Osteoblast (primary cell): Measurements from ENCODE around the gene OR10K2. TPM values are rescaled to one million over a fixed set of nuclear protein-coding genes. Genes with fewer than 3 reads are reported as not detected.

Source experiments
- DNase-seq: peaks from one replicate; pipeline ENCODE4 v3.0.0; 2011; ENCODE audit warnings: low spot score, mixed read lengths; ENCODE audit not compliant: insufficient read length; ENCODE audit errors: missing footprints
- H2AFZ ChIP-seq: 2 replicates; pipeline ENCODE4 v1.6.0; 2011; ENCODE audit warnings: mild to moderate bottlenecking, low read length
- H3K27ac ChIP-seq: 2 replicates; pipeline ENCODE4 v1.5.1; 2011; ENCODE audit warnings: mild to moderate bottlenecking, low read depth, low read length, moderate library complexity
- H3K27me3 ChIP-seq: 2 replicates; pipeline ENCODE4 v1.6.0; 2012; ENCODE audit warnings: mild to moderate bottlenecking, control low read depth, inconsistent platforms, low read length, moderate library complexity; ENCODE audit not compliant: insufficient read depth
- H3K36me3 ChIP-seq: 2 replicates; pipeline ENCODE4 v1.5.1; 2011; ENCODE audit warnings: mild to moderate bottlenecking, low read length, control low read depth, moderate library complexity; ENCODE audit not compliant: insufficient read depth
- H3K4me1 ChIP-seq: 2 replicates; pipeline ENCODE4 v1.5.1; 2011; ENCODE audit warnings: mild to moderate bottlenecking, low read length, control low read depth, moderate library complexity; ENCODE audit not compliant: insufficient read depth
- H3K4me2 ChIP-seq: 2 replicates; pipeline ENCODE4 v1.6.0; 2011; ENCODE audit warnings: mild to moderate bottlenecking, low read length; ENCODE audit not compliant: insufficient read depth
- H3K4me3 ChIP-seq: fragments of 200-600 bp; sonication (generic); 3 replicates; pipeline ENCODE4 v1.5.1; 2012; ENCODE audit warnings: mild to moderate bottlenecking, low read length, inconsistent platforms; ENCODE audit not compliant: insufficient read depth
- H3K79me2 ChIP-seq: 2 replicates; pipeline ENCODE4 v1.6.0; 2012; ENCODE audit warnings: mild to moderate bottlenecking, low read length, control low read depth, inconsistent platforms; ENCODE audit not compliant: insufficient read depth
- H3K9me3 ChIP-seq: 2 replicates; pipeline ENCODE4 v1.5.1; 2011; ENCODE audit warnings: low read depth, low read length, control low read depth
- H4K20me1 ChIP-seq: 2 replicates; pipeline ENCODE4 v1.6.0; 2012; ENCODE audit warnings: mild to moderate bottlenecking, low read length, control low read depth; ENCODE audit not compliant: insufficient read depth
- total RNA-seq: library from RNA; depleted of rRNA; stranded (reverse); fragments of >200 nt; gene quantifications from 2 replicates; pipeline ENCODE4 v1.2.3, GENCODE V29; 2012
- TF ChIP-seq, protein P1 (sequence below): IDR thresholded peaks from 2 replicates; pipeline ENCODE4 v1.5.1; 2011; ENCODE audit warnings: mild to moderate bottlenecking, low read depth, low read length, moderate library complexity; ENCODE audit errors: extremely low read depth

Gene OR10K2
- total RNA-seq, 1 donor: not detected

DNA sequence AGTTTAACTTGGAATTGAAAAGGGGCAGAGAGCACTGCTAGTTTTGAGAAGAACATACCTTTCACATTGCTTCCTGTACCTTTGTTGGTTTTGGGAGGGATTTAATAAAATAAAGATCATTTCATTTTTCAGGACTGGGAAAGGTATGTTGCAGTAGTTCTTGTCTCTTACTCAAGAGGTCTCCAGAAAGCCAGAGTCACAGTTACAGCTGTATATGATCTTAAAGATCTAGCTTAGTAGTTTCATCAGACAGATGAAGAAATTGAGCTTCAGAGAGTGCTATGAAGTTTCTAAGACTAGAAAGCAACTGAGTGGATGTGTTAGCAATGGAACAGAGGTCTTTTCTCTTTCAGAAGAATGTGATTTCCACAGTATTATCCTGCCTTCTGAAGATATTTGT, 1.0 kb downstream of the OR10K2 start:
- no peak overlapping the region for H3K4me3 ChIP-seq
- H3K9me3 ChIP-seq: peaks cover 3% of the 10 kb centered on the region
- no peaks in the 10 kb centered on the region for H3K4me1 ChIP-seq

GRCh38 chr1:158422212-158422611, 3.8 kb downstream of the OR10K2 start:
- no peaks in the 10 kb centered on the region for H4K20me1 ChIP-seq
- TF ChIP-seq, protein P1, sequence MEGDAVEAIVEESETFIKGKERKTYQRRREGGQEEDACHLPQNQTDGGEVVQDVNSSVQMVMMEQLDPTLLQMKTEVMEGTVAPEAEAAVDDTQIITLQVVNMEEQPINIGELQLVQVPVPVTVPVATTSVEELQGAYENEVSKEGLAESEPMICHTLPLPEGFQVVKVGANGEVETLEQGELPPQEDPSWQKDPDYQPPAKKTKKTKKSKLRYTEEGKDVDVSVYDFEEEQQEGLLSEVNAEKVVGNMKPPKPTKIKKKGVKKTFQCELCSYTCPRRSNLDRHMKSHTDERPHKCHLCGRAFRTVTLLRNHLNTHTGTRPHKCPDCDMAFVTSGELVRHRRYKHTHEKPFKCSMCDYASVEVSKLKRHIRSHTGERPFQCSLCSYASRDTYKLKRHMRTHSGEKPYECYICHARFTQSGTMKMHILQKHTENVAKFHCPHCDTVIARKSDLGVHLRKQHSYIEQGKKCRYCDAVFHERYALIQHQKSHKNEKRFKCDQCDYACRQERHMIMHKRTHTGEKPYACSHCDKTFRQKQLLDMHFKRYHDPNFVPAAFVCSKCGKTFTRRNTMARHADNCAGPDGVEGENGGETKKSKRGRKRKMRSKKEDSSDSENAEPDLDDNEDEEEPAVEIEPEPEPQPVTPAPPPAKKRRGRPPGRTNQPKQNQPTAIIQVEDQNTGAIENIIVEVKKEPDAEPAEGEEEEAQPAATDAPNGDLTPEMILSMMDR: no peak
- H3K9me3 ChIP-seq: peaks cover 3% of the 10 kb centered on the region
- H3K27ac ChIP-seq: no peak overlapping the region
- H3K27me3 ChIP-seq: no peaks in the 10 kb centered on the region
- no peak for DNase-seq
- H3K4me1 ChIP-seq: no peaks in the 10 kb centered on the region
- no peaks in the 10 kb centered on the region for H3K79me2 ChIP-seq
- no peak overlapping the region for H3K4me2 ChIP-seq
- H2AFZ ChIP-seq: no peak overlapping the region
- H3K36me3 ChIP-seq: no peaks in the 10 kb centered on the region
- no peak overlapping the region for H3K4me3 ChIP-seq

More for the DNA sequence above, 1.0 kb downstream of the OR10K2 start:
- Histone ChIP-seq H3K4me2 (no peak overlapping the region), H3K27me3 (no peaks in the 10 kb centered on the region), H4K20me1 (no peaks in the 10 kb centered on the region), H3K27ac (no peak overlapping the region), H3K36me3 (no peaks in the 10 kb centered on the region), H2AFZ (no peak overlapping the region), H3K79me2 (no peaks in the 10 kb centered on the region)
- TF ChIP-seq, protein P1: no peak
- no peak for DNase-seq

GRCh38 chr1:158417586-158417985, 8.5 kb downstream of the OR10K2 start:
- no peak overlapping the region for H3K4me2 ChIP-seq
- H2AFZ ChIP-seq: no peak overlapping the region
- no peaks in the 10 kb centered on the region for H4K20me1 ChIP-seq
- H3K27ac ChIP-seq: no peak overlapping the region
- DNase-seq: no peak
- no peaks in the 10 kb centered on the region for H3K27me3 ChIP-seq
- no peak overlapping the region for H3K4me3 ChIP-seq
- no peaks in the 10 kb centered on the region for H3K9me3 ChIP-seq
- no peaks in the 10 kb centered on the region for H3K79me2 ChIP-seq
- no peaks in the 10 kb centered on the region for H3K36me3 ChIP-seq
- H3K4me1 ChIP-seq: no peaks in the 10 kb centered on the region
- TF ChIP-seq, protein P1: no peak

- H3K36me3 ChIP-seq: no peaks in the 10 kb centered on the region
- DNase-seq: no peak
- no peaks in the 10 kb centered on the region for H3K4me1 ChIP-seq
- TF ChIP-seq, protein P1: no peak
- no peak overlapping the region for H2AFZ ChIP-seq
- no peak overlapping the region for H3K4me3 ChIP-seq
- H3K27me3 ChIP-seq: no peaks in the 10 kb centered on the region
- H3K4me2 ChIP-seq: no peak overlapping the region
- no peak overlapping the region for H3K27ac ChIP-seq
- no peaks in the 10 kb centered on the region for H3K79me2 ChIP-seq
- no peaks in the 10 kb centered on the region for H4K20me1 ChIP-seq
- H3K9me3 ChIP-seq: no peaks in the 10 kb centered on the region
Measured at GRCh38 chr1:158414651-158415345, 11.2 kb downstream of the OR10K2 start.
